Omental fat pad (tissue), 4 donors: ENCODE measurements around the gene SPATA31A6. TPM values are rescaled to one million over a fixed set of nuclear protein-coding genes. Genes with fewer than 3 reads are reported as not detected.
"Not testable (repeated sequence)": the region's sequence is repeated elsewhere in the genome, so short reads cannot be mapped to it uniquely, and the experiment has no call there.

ENCODE experiments used
- ATAC-seq: fragments of 150-250 bp; one replicate; pipeline ENCODE4 v1.9.1; 2016; ENCODE audit warnings: mild to moderate bottlenecking, moderate library complexity; ENCODE audit not compliant: low FRiP score
- DNase-seq: peaks from one replicate; pipeline ENCODE4 v3.0.0-alpha.2; 2019; ENCODE audit warnings: low spot score
- small RNA-seq: library from RNA; depleted of rRNA; stranded (forward); fragments of <200 nt; gene quantifications from one replicate; pipeline ENCODE3, GENCODE V24; 2016
- total RNA-seq, 4 donors: library from RNA; depleted of rRNA; stranded (reverse); fragments of >200 nt; gene quantifications; one replicate each; pipeline ENCODE4 v1.1.0, GENCODE V29; 2016

The SPATA31A6 gene
- total RNA-seq: not detected

GRCh38 chr9:42183359-42183758, at the start of gene SPATA31A6:
Gene SPATA31A6 (plus strand): TSS chr9:42183659. CDS start chr9:42183688, 29 bp downstream.
- DNase-seq, ATAC-seq: not testable (repeated sequence)

GRCh38 chr9:42160299-42160698, 23.2 kb upstream of the SPATA31A6 start:
- not testable (repeated sequence) for DNase-seq, ATAC-seq

GRCh38 chr9:42219861-42220260, 36.4 kb downstream of the SPATA31A6 start:
- not testable (repeated sequence) for DNase-seq, ATAC-seq

GRCh38 chr9:42223230-42223629, 39.8 kb downstream of the SPATA31A6 start:
- ATAC-seq: not testable (repeated sequence)

GRCh38 chr9:42233031-42233430, 49.6 kb downstream of the SPATA31A6 start:
- not testable (repeated sequence) for DNase-seq, ATAC-seq

More at GRCh38 chr9:42223230-42223629, 39.8 kb downstream of the SPATA31A6 start:
- not testable (repeated sequence) for DNase-seq

GRCh38 chr9:42234610-42235009, 51.2 kb downstream of the SPATA31A6 start:
- DNase-seq, ATAC-seq: not testable (repeated sequence)

GRCh38 chr9:42235352-42235991, 52.0 kb downstream of the SPATA31A6 start:
- ATAC-seq: not testable (repeated sequence)

GRCh38 chr9:42236097-42236496, 52.6 kb downstream of the SPATA31A6 start:
- not testable (repeated sequence) for ATAC-seq, DNase-seq

More at GRCh38 chr9:42235352-42235991, 52.0 kb downstream of the SPATA31A6 start:
- DNase-seq: not testable (repeated sequence)

- not testable (repeated sequence) for DNase-seq, ATAC-seq
Observed at GRCh38 chr9:42237381-42237780, 53.9 kb downstream of the SPATA31A6 start.

GRCh38 chr9:42238862-42239261, 55.4 kb downstream of the SPATA31A6 start:
- not testable (repeated sequence) for DNase-seq, ATAC-seq

Small RNA genes lying within 50 kb of the gene (small RNA-seq; reads per million reads assigned to genes)
- gene AL445584.3: not detected

Other genes starting within 250 kb of the SPATA31A6 start
- 100 to 1,000 TPM in 1 of 4 donors, 10 to 100 TPM in 3; 13.8 to 101 (median 27.6) TPM for gene CNTNAP3B, start 54.2 kb upstream of the SPATA31A6 start, total RNA-seq